Transverse colon (tissue), 4 donors: ENCODE results near the gene PAFAH1B2. TPM values are rescaled to one million over a fixed set of nuclear protein-coding genes. Genes with fewer than 3 reads are reported as not detected.
"Not testable (repeated sequence)": the region's sequence is repeated elsewhere in the genome, so short reads cannot be mapped to it uniquely, and the experiment has no call there.

Experiments used
- DNase-seq: peaks from one replicate; pipeline ENCODE4 v3.0.0-alpha.2; 2019
- H3K27ac ChIP-seq, 4 donors: fragments of 200-600 bp; sonication (generic); 2 replicates each; pipeline ENCODE4 v1.5.1; 2016 to 2018; ENCODE audit warnings: inconsistent platforms in 4 of 4
- H3K27me3 ChIP-seq: fragments of 200-600 bp; sonication (generic); 2 replicates; pipeline ENCODE4 v1.5.1; 2017; ENCODE audit warnings: inconsistent platforms
- H3K36me3 ChIP-seq, 4 donors: fragments of 200-600 bp; sonication (generic); 2 replicates each; pipeline ENCODE4 v1.5.1; 2017 to 2019; ENCODE audit warnings: inconsistent platforms in 4 of 4
- H3K4me1 ChIP-seq, 4 donors: fragments of 200-600 bp; sonication (generic); 2 replicates each; pipeline ENCODE4 v1.5.1; 2017 to 2020; ENCODE audit warnings: inconsistent platforms in 4 of 4
- H3K4me3 ChIP-seq, 4 donors: fragments of 200-600 bp; sonication (generic); 1 replicate in 1 of 4; 2 replicates in 3 of 4; pipeline versions ENCODE4 v1.5.1 to v1.6.1; 2017 to 2019; ENCODE audit warnings: inconsistent platforms in 4 of 4
- H3K9me3 ChIP-seq, 2 donors: fragments of 200-600 bp; sonication (generic); 2 replicates each; pipeline ENCODE4 v1.5.1; 2017 to 2019; ENCODE audit warnings: inconsistent platforms in 2 of 2
- CTCF ChIP-seq, 5 experiments: fragments of 200-600 bp in 3 of 5; fragments of 450-650 bp in 2 of 5; sonication (generic) in 3 of 5; IDR thresholded peaks; 1 replicate in 2 of 5; 2 replicates in 3 of 5; pipeline ENCODE4 v1.5.1; 2016 to 2017; ENCODE audit warnings: antibody characterized with exemption in 5 of 5, inconsistent platforms in 3 of 5, mild to moderate bottlenecking in 2 of 5, moderate library complexity in 1 of 5
- POLR2AphosphoS5 ChIP-seq, 3 donors: sonication (generic); formaldehyde crosslinking; IDR thresholded peaks; one replicate each; pipeline ENCODE4 v1.6.1; 2016; ENCODE audit warnings: antibody characterized with exemption in 3 of 3
- WGBS, 2 donors: methylation state at CpG; one replicate each; pipeline ENCODE4 v1.1.5; 2018; ENCODE audit warnings: low coverage in 1 of 2; 5-methylcytosine and 5-hydroxymethylcytosine counted together
- in situ Hi-C, 4 donors: fragments of 200-750 bp; cut with MboI; loops; one replicate each; pipeline versions ENCODE4 v1.15.0 to v1.15.1; 2017; ENCODE audit warnings: low sequenced_read_pairs in 3 of 4, low pct_ligation_motif_present in 1 of 4, low pct_unique_long_range_greater_than_20kb in 1 of 4
- intact Hi-C: fragments of 100-400 bp; cut with DNase I; formaldehyde crosslinking; loops from one replicate; pipeline ENCODE4 v1.15.1; 2023; ENCODE audit warnings: low total_unique reads
- total RNA-seq, 4 donors: library from RNA; depleted of rRNA; stranded (reverse); fragments of >200 nt; gene quantifications; one replicate each; pipeline ENCODE4 v1.1.0, GENCODE V29; 2016

The PAFAH1B2 gene
- total RNA-seq, 4 donors from 2014 or later: 18.1 to 90.8 (median 78.3) TPM

- DNase-seq: no peak
- Histone ChIP-seq H3K27ac (peak overlapping the region; percentile 84 to 96 (median 88)), H3K36me3 (peaks cover 0 to 10% (median 0%) of the 10 kb centered on the region in 4 donors), H3K27me3 (no peaks in the 10 kb centered on the region), H3K4me1 (peaks cover 0 to 29% (median 0%) of the 10 kb centered on the region in 4 donors), H3K9me3 (no peaks in the 10 kb centered on the region), H3K4me3 (no peak overlapping the region)
- in situ Hi-C loops: no loop called here
- TF ChIP-seq POLR2AphosphoS5 (IDR thresholded peaks at IDR 0.05) (peak in 2 of 3 donors; percentile 51 to 65), CTCF (IDR thresholded peaks at IDR 0.05) (no peak)
- intact Hi-C loops: loop anchor here (5.0 kb wide), 1 partner anchor 73 kb away; no protein-coding TSS in a partner anchor
- 68 to 80% methylated on average over 2 to 11 of the region's 11 CpGs for WGBS, 2 donors
These were observed 61.2 kb downstream of the PAFAH1B2 start for GRCh38 chr11:117205211-117205818.

GRCh38 chr11:117206111-117206510 lies 62.0 kb downstream of the PAFAH1B2 start:
- intact Hi-C loops: loop anchor here (5.0 kb wide), 1 partner anchor 74 kb away; no protein-coding TSS in a partner anchor
- H3K27ac ChIP-seq: peak overlapping the region; percentile 52 to 79 (median 62)
- WGBS, 2 donors: 80% methylated on average over 7 of the region's 8 CpGs; no CpG with 5 or more reads in 1 of the 2 donors
- H3K36me3 ChIP-seq, H3K9me3 ChIP-seq, in situ Hi-C loops, H3K4me3 ChIP-seq, DNase-seq, H3K27me3 ChIP-seq: not testable (repeated sequence)
- peaks cover 0 to 29% (median 0%) of the 10 kb centered on the region in 4 donors for H3K4me1 ChIP-seq
- TF ChIP-seq POLR2AphosphoS5 (IDR thresholded peaks at IDR 0.05): peak in 2 of 3 donors; percentile 37 to 65

- intact Hi-C loops: loop anchor here (5.0 kb wide), 1 partner anchor 75 kb away; no protein-coding TSS in a partner anchor
- H3K36me3 ChIP-seq, H3K27ac ChIP-seq, H3K9me3 ChIP-seq, H3K27me3 ChIP-seq, in situ Hi-C loops, DNase-seq, H3K4me3 ChIP-seq: not testable (repeated sequence)
- H3K4me1 ChIP-seq: peaks cover 0 to 23% (median 0%) of the 10 kb centered on the region in 4 donors
- no CpG with 5 or more reads among the region's 11 CpGs for WGBS, 2 donors
- TF ChIP-seq POLR2AphosphoS5 (IDR thresholded peaks at IDR 0.05): peak in 1 of 3 donors; percentile 28
These were observed 62.8 kb downstream of the PAFAH1B2 start for GRCh38 chr11:117206859-117207258.

- H3K27ac ChIP-seq, DNase-seq: not testable (repeated sequence)
- intact Hi-C loops: loop anchor here (5.0 kb wide), 1 partner anchor 75 kb away; no protein-coding TSS in a partner anchor
These were observed 63.4 kb downstream of the PAFAH1B2 start for GRCh38 chr11:117207481-117207880.

GRCh38 chr11:117208710-117209109 lies 64.6 kb downstream of the PAFAH1B2 start:
- H3K9me3 ChIP-seq, H3K4me3 ChIP-seq, H3K27me3 ChIP-seq, DNase-seq, in situ Hi-C loops: not testable (repeated sequence)
- H3K36me3 ChIP-seq: peaks cover 0 to 18% (median 5%) of the 10 kb centered on the region in 4 donors
- peak overlapping the region in 1 of 4 donors; percentile 46 for H3K27ac ChIP-seq
- peaks cover 0 to 18% (median 0%) of the 10 kb centered on the region in 4 donors for H3K4me1 ChIP-seq
- intact Hi-C loops: loop anchor here (5.0 kb wide), 1 partner anchor 76 kb away; no protein-coding TSS in a partner anchor
- 60 to 93% methylated on average over 2 to 9 of the region's 13 CpGs for WGBS, 2 donors
- TF ChIP-seq CTCF (IDR thresholded peaks at IDR 0.05) (peak in 1 of 5 experiments; percentile 19), POLR2AphosphoS5 (IDR thresholded peaks at IDR 0.05) (peak; percentile 46 to 77 (median 65))

More at GRCh38 chr11:117207481-117207880, 63.4 kb downstream of the PAFAH1B2 start:
- WGBS, 2 donors: 70 to 88% methylated on average over 5 of the region's 5 CpGs
- H3K36me3 ChIP-seq, in situ Hi-C loops, H3K9me3 ChIP-seq, H3K4me3 ChIP-seq, H3K27me3 ChIP-seq: not testable (repeated sequence)
- peaks cover 0 to 22% (median 0%) of the 10 kb centered on the region in 4 donors for H3K4me1 ChIP-seq
- peak in 1 of 3 donors; percentile 26 for TF ChIP-seq POLR2AphosphoS5 (IDR thresholded peaks at IDR 0.05)
